Activated naive CD8-positive, alpha-beta T cell treated with anti-CD3 and anti-CD28 coated beads, Interleukin-2, amount 10 ng/mL, durations not matched to agents 7 days and 5 days (primary cell): ENCODE results near the gene SLC16A13. TPM values are rescaled to one million over a fixed set of nuclear protein-coding genes. Genes with fewer than 3 reads are reported as not detected.

ENCODE experiments used
- ATAC-seq: fragments of 150-1000 bp; cut with Tn5 transposase; one replicate; pipeline ENCODE4 v1.10.0; 2021; ENCODE audit warnings: low read depth, moderate library complexity
- POLR2A ChIA-PET: fragments of 350-600 bp; sonication (Branson Sonifier 250); formaldehyde crosslinking; loops from one replicate; lab custom pipeline; 2021; ENCODE audit warnings: antibody characterized with exemption; lab: Charles Lee
- DNase-seq: peaks from one replicate; pipeline ENCODE4 v3.0.0; 2021
- H3K27ac Mint-ChIP-seq: one replicate; pipeline ENCODE4 v1.8.0; 2022; ENCODE audit warnings: mild to moderate bottlenecking, mixed read lengths
- H3K27me3 Mint-ChIP-seq: one replicate; pipeline ENCODE4 v1.8.0; 2022; ENCODE audit warnings: mild to moderate bottlenecking, moderate library complexity, mixed read lengths
- H3K36me3 Mint-ChIP-seq: one replicate; pipeline ENCODE4 v1.8.0; 2021; ENCODE audit warnings: mild to moderate bottlenecking, mixed read lengths
- H3K4me1 Mint-ChIP-seq: one replicate; pipeline ENCODE4 v1.8.0; 2021; ENCODE audit warnings: mixed read lengths
- H3K4me3 Mint-ChIP-seq: one replicate; pipeline ENCODE4 v1.8.0; 2022; ENCODE audit warnings: mild to moderate bottlenecking, moderate library complexity, mixed read lengths
- H3K9me3 Mint-ChIP-seq: one replicate; pipeline ENCODE4 v1.8.0; 2021; ENCODE audit warnings: mixed read lengths
- total RNA-seq, 2 experiments: library from RNA; stranded (reverse); gene quantifications; one replicate each; pipeline ENCODE4 v1.2.3, GENCODE V29; 2021

Gene SLC16A13
- total RNA-seq, 2 experiments from 2014 or later = 15.8 to 16.0 TPM

GRCh38 chr17:7025245-7025644 lies 10.6 kb upstream of the SLC16A13 start:
- H3K4me3 Mint-ChIP-seq = no peak overlapping the region
- peaks cover 37% of the 10 kb centered on the region for H3K4me1 Mint-ChIP-seq
- POLR2A ChIA-PET = interaction anchor here (0.7 to 5.3 kb wide), 2 partner anchors 10 to 20 kb away, joined by 11 to 57 read pairs; partner anchors contain the start of gene SLC16A13
- no peaks in the 10 kb centered on the region for H3K9me3 Mint-ChIP-seq
- H3K36me3 Mint-ChIP-seq = peaks cover 3% of the 10 kb centered on the region
- DNase-seq = no peak
- H3K27me3 Mint-ChIP-seq = no peaks in the 10 kb centered on the region
- no peak overlapping the region for H3K27ac Mint-ChIP-seq
- ATAC-seq = no peak

- ATAC-seq (no peak), DNase-seq (no peak)
- H3K4me1 Mint-ChIP-seq = peaks cover 36% of the 10 kb centered on the region
- H3K27ac Mint-ChIP-seq = no peak overlapping the region
- H3K9me3 Mint-ChIP-seq = no peaks in the 10 kb centered on the region
- peaks cover 3% of the 10 kb centered on the region for H3K36me3 Mint-ChIP-seq
- no peaks in the 10 kb centered on the region for H3K27me3 Mint-ChIP-seq
- POLR2A ChIA-PET = interaction anchor here (1.0 to 1.5 kb wide), 3 partner anchors 9 to 12 kb away, joined by 3 to 8 read pairs (median 4); partner anchors contain the start of gene SLC16A13
- H3K4me3 Mint-ChIP-seq = no peak overlapping the region
Observed at GRCh38 chr17:7026471-7027115, 9.2 kb upstream of the SLC16A13 start.

- Mint-ChIP-seq H3K4me3 (no peak overlapping the region), H3K4me1 (peaks cover 39% of the 10 kb centered on the region), H3K9me3 (no peaks in the 10 kb centered on the region), H3K36me3 (peaks cover 4% of the 10 kb centered on the region), H3K27ac (no peak overlapping the region), H3K27me3 (no peaks in the 10 kb centered on the region)
- DNase-seq (no peak), ATAC-seq (no peak)
- POLR2A ChIA-PET = interaction anchor here (1.0 to 1.5 kb wide), 2 partner anchors 8 to 11 kb away, joined by 4 to 8 read pairs; partner anchors contain the start of gene SLC16A13
Observed at GRCh38 chr17:7027335-7027734, 8.5 kb upstream of the SLC16A13 start.

- no peaks in the 10 kb centered on the region for H3K27me3 Mint-ChIP-seq
- POLR2A ChIA-PET = interaction anchor here (1.4 kb wide), 1 partner anchor 16 kb away, joined by 3 read pairs; no protein-coding TSS in a partner anchor
- H3K36me3 Mint-ChIP-seq = peaks cover 7% of the 10 kb centered on the region
- H3K4me1 Mint-ChIP-seq = peaks cover 35% of the 10 kb centered on the region
- peak overlapping the region; percentile 87 for H3K27ac Mint-ChIP-seq
- ATAC-seq = no peak
- H3K4me3 Mint-ChIP-seq = peak overlapping the region; percentile 0
- no peak for DNase-seq
- H3K9me3 Mint-ChIP-seq = no peaks in the 10 kb centered on the region
Observed at GRCh38 chr17:7029096-7029495, 6.7 kb upstream of the SLC16A13 start.

GRCh38 chr17:7029659-7030058 lies 6.2 kb upstream of the SLC16A13 start:
- peaks cover 37% of the 10 kb centered on the region for H3K4me1 Mint-ChIP-seq

GRCh38 chr17:7034955-7035590 lies 742 bp upstream of the SLC16A13 start:
- peak; percentile 50 for DNase-seq
- Mint-ChIP-seq H3K4me1 (peaks cover 46% of the 10 kb centered on the region), H3K27ac (peak overlapping the region; percentile 89), H3K4me3 (peak overlapping the region; percentile 95), H3K36me3 (peaks cover 6% of the 10 kb centered on the region), H3K27me3 (no peaks in the 10 kb centered on the region), H3K9me3 (no peaks in the 10 kb centered on the region)
- ATAC-seq = peak; percentile 53
- POLR2A ChIA-PET = interaction anchor here (0.6 to 2.8 kb wide), 22 partner anchors 8 to 839 kb away, joined by 3 to 57 read pairs (median 4); partner anchors contain the start of genes ACADVL, ACAP1, BCL6B and DLG4

More at GRCh38 chr17:7029659-7030058, 6.2 kb upstream of the SLC16A13 start:
- no peaks in the 10 kb centered on the region for H3K27me3 Mint-ChIP-seq
- H3K27ac Mint-ChIP-seq = peak overlapping the region; percentile 87
- H3K9me3 Mint-ChIP-seq = no peaks in the 10 kb centered on the region
- DNase-seq (no peak), ATAC-seq (peak; percentile 72)
- POLR2A ChIA-PET = interaction anchor here (1.0 to 1.4 kb wide), 2 partner anchors 15 to 16 kb away, joined by 3 read pairs; a partner anchor contains a TSS
- H3K4me3 Mint-ChIP-seq = peak overlapping the region; percentile 68
- peaks cover 7% of the 10 kb centered on the region for H3K36me3 Mint-ChIP-seq

- Mint-ChIP-seq H3K4me3 (peak overlapping the region; percentile 51), H3K27ac (peak overlapping the region; percentile 52), H3K4me1 (peaks cover 28% of the 10 kb centered on the region), H3K36me3 (peaks cover 2% of the 10 kb centered on the region), H3K27me3 (peaks cover 3% of the 10 kb centered on the region), H3K9me3 (no peaks in the 10 kb centered on the region)
- ATAC-seq (no peak), DNase-seq (no peak)
- POLR2A ChIA-PET = interaction anchor here (1.4 kb wide), 2 partner anchors 11 to 23 kb away, joined by 4 read pairs; a partner anchor contains a TSS
Observed at GRCh38 chr17:7038025-7038862, 2.4 kb downstream of the SLC16A13 start.

- ATAC-seq (no peak), DNase-seq (no peak)
- H3K4me3 Mint-ChIP-seq = no peak overlapping the region
- POLR2A ChIA-PET = no interaction called here
- peaks cover 2% of the 10 kb centered on the region for H3K36me3 Mint-ChIP-seq
- H3K9me3 Mint-ChIP-seq = no peaks in the 10 kb centered on the region
- H3K4me1 Mint-ChIP-seq = peaks cover 24% of the 10 kb centered on the region
- H3K27ac Mint-ChIP-seq = no peak overlapping the region
- H3K27me3 Mint-ChIP-seq = peaks cover 3% of the 10 kb centered on the region
Observed at GRCh38 chr17:7039832-7040231, 4.0 kb downstream of the SLC16A13 start.

- Mint-ChIP-seq H3K27me3 (peaks cover 12% of the 10 kb centered on the region), H3K4me3 (peak overlapping the region; percentile 81), H3K9me3 (no peaks in the 10 kb centered on the region), H3K4me1 (peaks cover 34% of the 10 kb centered on the region), H3K27ac (peak overlapping the region; percentile 73), H3K36me3 (no peaks in the 10 kb centered on the region)
- ATAC-seq (peak; percentile 10), DNase-seq (no peak)
- POLR2A ChIA-PET = interaction anchor here (0.6 to 2.8 kb wide), 2 partner anchors 27 to 94 kb away, joined by 3 to 12 read pairs; a partner anchor contains a TSS
Observed at GRCh38 chr17:7041607-7042500, 6.0 kb downstream of the SLC16A13 start.

GRCh38 chr17:7042501-7043181 lies 6.8 kb downstream of the SLC16A13 start:
- H3K27ac Mint-ChIP-seq = peak overlapping the region; percentile 73
- peak; percentile 71 for DNase-seq
- POLR2A ChIA-PET = interaction anchor here (0.5 to 2.8 kb wide), 4 partner anchors 28 to 254 kb away, joined by 3 to 12 read pairs (median 4); a partner anchor contains a TSS

GRCh38 chr17:7043182-7043496 lies 7.3 kb downstream of the SLC16A13 start:
- POLR2A ChIA-PET = interaction anchor here (0.5 to 2.8 kb wide), 3 partner anchors 28 to 254 kb away, joined by 3 to 12 read pairs (median 4); a partner anchor contains a TSS
- Mint-ChIP-seq H3K27ac (peak overlapping the region; percentile 73), H3K9me3 (no peaks in the 10 kb centered on the region)

More at GRCh38 chr17:7042501-7043181, 6.8 kb downstream of the SLC16A13 start:
- ATAC-seq = peak; percentile 35
- Mint-ChIP-seq H3K36me3 (no peaks in the 10 kb centered on the region), H3K9me3 (no peaks in the 10 kb centered on the region), H3K27me3 (peaks cover 12% of the 10 kb centered on the region), H3K4me3 (peak overlapping the region; percentile 81), H3K4me1 (peaks cover 36% of the 10 kb centered on the region)

More at GRCh38 chr17:7043182-7043496, 7.3 kb downstream of the SLC16A13 start:
- peaks cover 12% of the 10 kb centered on the region for H3K27me3 Mint-ChIP-seq
- H3K4me3 Mint-ChIP-seq = peak overlapping the region; percentile 81
- no peaks in the 10 kb centered on the region for H3K36me3 Mint-ChIP-seq
- DNase-seq = no peak
- H3K4me1 Mint-ChIP-seq = peaks cover 36% of the 10 kb centered on the region
- ATAC-seq = peak; percentile 13
